ENCODE results near the gene NOL4L.
"Not testable (repeated sequence)": the region's sequence is repeated elsewhere in the genome, so short reads cannot be mapped to it uniquely, and the experiment has no call there.

NOL4L gene

DNA sequence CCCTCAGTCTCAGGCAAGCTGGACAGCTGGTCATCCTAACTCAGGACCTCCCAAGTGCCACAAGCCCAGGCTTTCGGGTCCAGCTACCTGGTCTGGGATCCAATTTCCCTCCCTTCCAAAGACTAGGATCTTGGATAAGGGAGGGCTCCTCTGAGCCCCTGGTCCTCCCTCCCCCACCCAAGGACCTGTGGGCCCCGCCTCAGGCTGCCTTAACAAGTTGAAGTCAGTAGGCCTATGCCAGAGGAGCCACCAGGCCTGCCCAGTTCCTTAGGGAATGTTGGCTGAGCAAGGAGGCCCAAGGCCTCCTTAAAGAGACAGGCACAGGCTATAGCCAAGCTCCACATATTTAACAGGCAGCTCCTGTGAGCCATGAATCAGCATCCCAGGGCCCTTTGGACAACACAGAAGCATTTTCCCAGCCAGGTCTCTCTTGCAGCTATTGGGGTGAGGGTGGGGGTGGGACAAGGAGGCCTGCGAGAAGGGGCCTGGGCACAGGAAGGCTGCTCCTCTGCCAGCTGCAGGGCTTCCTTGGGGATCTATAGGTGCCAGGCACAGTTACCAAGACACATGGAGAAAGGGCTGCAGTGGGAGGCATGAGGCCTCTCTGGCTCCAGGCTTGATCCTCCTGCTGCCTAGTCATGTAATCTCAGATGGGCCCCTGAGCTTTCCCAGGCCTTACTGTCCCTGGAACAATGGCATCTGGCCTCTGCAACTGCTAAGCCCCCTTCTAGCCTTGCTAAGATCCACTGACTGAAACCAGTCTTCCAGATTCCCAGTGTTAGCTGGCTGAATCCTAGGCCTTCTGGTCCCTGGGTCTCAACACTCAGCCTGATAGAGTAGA, 27.4 kb upstream of the NOL4L start:
- no peak for DNase-seq

DNA sequence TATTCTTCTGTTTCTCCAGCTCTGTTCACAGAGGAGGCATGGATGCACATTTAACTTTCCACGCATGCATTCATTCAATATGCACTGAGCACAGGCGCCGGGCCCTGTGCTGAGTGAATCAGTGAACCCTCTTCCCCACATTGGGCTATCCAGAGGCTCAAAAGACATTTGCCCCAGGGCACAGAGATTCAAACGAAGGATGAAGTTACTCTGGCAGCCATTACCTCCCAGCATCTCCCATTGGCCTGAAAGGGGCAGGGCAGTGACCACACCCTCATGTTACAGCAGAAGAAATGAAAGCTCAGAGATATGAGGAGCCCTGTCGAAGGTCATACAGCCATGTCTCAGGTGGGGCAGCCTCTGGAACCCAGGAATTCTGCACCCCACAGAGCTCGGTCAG, 26.7 kb upstream of the NOL4L start:
- DNase-seq, result no peak

DNA sequence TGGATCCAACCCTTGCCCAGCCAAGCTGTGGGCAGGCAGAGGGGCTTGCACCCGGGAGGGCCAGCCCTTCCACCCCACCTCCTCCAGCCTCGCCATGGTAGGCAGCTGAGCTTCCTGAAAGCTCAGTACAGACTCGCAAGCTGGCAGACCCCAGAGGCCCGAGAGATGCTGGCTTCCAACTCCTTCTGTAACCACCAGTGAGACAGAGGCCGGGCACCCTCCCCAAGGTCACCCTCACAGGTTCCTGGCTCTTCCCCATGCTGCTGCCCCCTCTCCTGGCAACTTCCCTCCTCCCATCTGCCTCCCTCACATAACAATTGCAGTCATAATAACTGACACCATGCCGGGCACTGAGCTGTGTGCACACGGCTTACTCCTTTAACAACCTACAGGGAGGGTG, 26.2 kb upstream of the NOL4L start:
- no peak for DNase-seq

DNA sequence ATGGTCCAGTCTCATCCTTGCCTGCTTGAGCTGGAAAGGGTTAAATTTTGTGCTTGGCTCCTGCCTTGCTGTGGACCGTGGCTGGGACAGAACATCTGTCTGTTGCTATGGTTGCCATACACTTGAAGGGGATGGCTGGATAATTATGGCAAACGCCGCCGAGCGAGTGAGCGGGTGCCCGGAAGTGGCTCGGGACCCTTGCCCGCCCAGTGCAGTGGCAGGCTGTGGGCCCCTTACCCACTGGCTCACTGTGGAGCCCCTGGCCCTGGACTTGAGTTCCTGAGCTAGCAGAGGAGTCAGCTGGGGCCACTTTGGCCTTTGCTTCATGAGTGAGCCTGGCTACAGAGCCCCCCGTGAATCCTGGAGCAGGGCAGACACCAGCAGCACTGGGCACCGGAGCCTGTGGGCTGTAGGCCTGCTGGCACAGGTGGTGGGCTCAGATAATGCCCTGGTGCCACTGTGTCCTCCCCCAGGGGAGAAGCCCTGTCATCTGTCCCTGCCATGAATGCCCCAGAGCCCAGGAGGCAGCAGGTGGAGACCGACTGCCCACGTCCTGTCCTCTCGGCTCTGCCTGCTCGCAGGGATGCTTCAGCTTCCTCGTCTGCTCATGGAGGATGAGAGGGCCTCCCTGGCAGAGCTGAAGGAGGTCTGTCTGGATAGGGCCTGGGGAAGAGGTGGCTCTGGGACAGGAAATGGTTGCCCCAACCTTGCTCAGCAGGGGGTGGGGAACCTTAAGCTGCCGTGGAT, 25.5 kb upstream of the NOL4L start:
- no peak for DNase-seq

DNA sequence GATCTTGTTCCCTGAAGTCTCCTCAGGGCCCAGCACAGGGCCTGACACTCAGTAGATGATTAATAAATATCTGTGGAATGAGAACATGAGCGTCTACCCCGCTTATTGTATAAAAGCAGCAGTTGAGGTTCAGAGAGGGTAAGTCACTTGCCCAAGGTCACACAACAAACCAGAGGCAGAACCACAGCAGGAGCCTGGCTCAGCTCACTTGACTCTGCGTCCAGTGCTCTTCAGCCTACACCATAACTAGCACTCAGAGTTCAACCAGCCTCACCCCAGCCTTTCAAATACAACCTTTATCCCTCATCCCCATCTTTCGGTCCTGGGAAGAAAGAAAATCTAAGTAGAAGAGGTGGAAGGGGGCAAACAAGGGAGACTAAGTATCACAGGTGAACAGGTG, 24.9 kb upstream of the NOL4L start:
- no peak for DNase-seq

DNA sequence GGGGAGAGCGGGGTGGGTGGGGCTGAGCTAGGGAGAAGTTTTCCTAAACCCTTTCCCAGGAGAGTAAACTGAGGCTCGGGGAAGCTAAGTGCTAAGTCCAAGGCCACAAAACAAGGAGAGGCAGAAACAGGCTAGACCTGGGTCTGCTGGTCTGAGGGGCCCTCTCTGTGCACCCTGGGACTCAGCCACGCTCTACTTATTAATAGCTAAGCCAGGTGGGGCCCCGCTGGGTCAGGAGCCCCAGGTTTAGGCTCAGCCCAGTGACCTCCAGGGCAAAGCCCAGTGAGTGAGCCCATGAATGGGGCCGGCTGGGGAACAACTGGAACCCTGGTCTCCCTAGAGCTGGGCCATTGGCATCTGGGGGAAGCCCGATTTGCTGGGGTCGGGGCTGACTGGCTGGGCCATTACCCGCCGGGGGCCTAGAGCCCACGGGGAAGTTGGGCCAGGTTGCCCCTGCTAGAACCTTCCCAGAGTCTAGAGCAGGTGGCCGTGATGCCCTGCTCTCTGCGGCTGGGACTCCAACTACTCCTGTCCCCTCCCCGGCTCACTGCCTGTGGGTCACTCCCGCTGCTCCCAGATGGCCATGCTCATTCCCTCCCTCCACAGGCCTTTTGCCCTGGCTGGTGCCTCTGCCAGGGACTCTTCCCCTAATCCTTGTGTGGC, 24.1 kb upstream of the NOL4L start:
- DNase-seq, result no peak

DNA sequence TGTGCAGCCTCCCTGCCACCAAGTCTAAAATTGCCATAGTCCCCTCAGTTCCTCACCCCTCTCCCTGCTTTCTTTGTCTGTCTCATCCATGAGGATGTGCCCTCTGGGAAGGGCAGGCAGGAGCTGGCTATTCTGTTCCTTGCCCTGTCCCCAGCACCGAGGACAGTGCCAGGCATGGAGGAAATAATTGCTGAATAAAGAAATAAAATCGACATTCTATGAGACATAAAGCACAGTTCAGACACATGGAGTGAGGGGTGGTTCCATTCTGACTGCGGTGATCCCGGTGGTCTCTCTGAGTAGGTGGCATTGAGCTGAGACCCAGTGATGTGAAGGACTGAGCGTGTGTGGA, 23.5 kb upstream of the NOL4L start:
- DNase-seq, result no peak

DNA sequence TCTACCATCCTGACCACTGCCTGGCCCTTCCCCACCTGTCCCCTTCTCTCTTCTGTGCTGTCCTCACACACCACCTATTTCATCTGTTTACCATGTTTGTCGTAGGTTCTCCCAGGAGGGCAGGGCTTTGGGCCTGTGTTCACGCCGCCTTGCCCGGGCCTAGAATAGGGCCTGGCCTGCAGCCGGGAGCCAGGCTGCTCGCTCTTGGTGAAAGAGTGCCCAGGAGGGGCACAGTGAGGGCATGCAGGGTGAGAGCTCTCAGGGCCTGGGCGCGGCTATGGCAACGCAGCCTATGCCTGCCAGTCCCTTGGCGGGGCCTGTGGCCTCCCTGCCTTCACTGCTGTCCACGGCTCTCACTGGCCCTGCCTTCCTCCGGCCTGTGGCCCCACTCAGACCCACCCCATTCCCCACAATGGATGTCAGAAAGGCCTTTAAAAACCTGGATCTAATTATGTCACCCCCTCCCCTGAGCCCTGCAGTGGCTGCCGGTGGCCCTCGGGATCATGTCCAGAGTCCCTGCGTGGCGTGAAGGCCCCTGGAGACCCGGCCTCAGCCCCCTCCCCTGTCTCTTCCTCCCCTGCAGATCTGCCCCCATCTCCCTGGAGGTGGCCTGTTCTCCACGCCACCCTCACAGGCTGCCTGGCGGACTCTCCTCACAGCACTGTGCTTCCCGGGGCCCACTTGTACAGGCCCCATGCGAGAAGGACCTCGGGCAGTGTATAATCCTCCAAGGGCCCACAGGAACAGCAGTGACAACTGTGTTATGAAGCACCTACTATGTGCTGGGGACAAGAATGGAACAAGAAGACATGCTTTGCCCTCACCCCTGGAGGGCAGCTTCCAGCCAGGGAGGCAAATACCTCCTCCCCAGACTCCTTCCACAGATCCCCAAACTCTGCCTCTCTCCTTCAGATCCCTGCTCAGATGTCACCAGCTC, 22.9 kb upstream of the NOL4L start:
- DNase-seq, result no peak

DNA sequence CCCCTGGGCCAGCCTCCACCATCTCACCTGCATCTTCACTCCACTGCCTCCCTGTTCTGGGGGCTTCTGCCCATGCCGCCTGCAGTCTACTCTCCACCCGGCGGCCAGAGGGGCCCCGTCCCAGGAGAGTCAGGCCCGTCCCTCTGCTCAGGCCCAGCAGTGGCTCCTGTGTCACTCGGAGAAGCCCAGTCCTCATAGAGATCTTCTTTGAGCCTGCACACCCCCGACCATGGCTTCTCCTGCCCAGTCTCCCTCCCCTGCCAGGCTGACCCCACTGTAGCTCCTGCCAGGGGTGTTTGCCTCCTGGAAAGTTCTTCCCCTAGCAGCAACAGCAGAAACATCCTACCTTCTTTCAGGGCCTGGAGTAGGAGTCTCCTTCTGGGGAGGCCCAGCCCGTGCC, 22.2 kb upstream of the NOL4L start:
- DNase-seq, result no peak

DNA sequence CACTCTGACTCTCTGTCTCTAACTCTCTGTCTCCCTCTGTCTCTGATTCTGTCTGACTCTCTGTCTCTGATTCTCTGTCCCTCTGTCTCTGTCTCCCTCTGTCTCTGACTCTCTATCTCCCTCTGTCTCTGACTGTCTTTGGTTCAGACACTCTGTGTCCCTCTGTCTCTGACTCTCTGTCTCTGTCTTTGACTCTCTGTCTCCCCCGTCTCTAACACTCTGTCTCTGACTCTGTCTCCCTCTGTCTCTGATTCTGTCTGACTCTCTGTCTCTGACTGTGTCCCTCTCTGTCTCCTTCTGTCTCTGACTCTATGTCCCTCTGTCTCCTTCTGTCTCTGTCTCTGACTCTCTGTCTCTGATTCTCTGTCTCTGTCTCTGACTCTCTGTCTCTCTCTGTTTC, 21.7 kb upstream of the NOL4L start:
- DNase-seq, result no peak

DNA sequence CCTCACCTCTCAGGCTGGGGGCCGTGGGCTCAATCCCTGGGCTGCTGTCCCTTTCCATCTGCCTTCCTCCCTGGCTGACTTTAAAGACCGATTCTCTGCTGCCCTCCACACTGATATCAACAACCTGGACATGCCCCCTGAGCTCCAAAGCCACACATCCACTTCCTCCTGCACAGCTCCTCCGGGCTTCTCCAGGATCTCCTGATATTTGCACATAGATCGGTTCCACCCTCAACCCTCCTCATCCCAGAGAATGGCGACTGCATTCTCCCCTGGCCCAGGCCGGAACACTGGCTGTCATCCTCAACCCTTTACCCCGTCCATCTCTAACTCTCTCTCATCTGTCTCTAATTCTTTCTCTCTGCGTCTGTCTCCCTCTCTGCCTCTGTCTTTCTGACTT, 21.0 kb upstream of the NOL4L start:
- DNase-seq, result no peak

DNA sequence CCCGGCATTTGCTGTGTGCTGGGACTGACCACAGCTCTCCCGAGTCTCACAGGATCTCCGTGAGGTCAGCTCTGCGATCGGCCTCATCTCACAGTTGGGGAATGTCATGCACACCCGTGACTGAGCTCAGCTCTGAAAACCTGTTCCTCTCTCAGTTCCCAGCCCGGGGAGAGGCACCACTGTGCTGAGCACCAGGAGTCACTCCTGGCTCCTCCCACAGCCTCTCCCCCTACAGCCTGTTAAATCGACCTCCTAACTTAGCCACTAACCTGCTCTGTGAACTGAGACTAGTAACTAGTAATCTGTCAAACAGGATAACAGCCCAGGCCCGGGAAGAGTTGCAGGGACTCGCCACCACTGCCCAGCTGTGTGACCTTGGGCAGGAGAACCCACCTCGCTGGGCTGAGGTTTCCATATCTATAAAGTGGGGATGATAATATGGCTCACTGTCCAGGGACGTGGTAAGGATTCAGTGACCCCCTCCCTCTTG, 20.1 kb upstream of the NOL4L start:
- DNase-seq, result no peak

DNA sequence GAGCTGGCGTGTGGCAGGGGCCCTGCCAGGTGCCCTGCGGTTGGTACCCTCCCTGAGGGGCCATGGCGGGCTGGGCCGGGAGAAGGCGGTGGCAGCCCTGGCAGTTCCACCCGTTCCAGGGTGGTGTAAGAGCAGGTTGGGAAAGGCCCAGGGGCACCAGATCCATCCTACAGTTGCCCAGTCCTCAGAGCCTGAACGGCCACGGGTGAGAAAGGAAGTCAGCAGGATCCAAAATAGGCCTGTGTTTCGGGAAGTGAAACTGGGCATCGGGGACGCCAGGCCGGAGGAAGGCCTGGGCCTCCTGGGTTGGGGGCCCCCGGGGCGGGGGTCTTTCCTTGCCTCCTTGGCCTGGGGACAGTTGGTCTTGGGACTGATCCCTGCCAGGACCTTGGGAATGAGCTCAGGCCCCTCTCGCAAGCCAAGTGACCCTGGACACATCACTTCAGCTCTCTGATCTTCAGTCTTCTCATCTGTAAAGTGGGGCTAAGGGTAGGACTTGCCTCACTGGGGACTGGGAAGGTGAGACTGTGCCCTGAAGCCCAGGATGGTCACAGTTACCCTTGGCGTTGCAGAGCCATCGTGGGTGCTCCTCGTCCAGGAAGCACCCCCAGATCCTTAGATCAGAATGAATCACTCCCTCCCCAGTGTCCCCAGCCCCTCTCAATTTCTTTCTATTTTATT, 18.1 kb upstream of the NOL4L start:
- no peak for DNase-seq

DNA sequence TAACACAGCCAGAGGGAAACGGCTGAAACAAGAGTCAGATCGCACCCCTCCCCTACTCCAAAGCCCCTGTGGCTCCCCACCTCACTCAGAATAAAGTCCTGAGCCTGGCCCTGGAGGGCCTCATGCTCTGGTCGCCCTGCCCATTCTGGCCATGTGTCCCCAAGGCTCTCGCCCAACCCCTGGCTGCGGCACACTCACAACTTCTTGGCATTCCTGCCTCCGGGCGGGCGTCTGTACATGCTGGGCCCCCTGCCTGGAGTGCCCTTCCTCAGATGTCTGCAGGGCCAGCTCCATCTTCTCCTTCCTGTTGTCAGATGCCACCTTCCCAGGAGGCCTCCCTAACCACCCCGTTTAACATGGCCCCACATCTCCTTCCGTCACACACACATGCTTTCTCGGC, 17.1 kb upstream of the NOL4L start:
- DNase-seq, result no peak

DNA sequence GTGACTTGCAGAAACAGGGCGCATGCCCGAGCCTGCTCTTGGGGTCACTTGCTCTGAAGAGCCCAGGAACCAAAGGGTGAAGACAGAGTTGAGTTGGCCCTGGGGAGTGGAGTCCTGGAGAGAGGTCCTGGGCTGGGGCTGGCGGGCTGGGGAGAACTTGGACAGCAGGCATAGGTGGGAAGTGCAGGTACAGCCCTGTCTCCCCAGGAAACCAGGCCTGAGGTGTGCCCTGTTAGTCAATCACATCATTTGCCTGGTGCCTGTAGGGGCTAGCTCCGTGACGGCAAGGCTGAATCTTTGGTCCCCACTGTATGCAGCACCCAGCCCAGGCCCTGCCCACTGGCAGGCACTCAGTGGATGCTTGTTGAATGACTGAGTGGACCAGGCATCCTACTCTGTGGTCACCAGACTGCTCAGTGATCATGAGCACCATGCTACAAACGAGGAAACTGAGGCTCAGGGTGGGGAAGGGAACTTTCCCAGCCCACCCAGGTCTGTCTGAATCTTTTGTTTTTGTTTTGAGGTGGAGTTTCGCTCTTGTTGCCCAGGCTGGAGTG, 15.6 kb upstream of the NOL4L start:
- no peak for DNase-seq

DNA sequence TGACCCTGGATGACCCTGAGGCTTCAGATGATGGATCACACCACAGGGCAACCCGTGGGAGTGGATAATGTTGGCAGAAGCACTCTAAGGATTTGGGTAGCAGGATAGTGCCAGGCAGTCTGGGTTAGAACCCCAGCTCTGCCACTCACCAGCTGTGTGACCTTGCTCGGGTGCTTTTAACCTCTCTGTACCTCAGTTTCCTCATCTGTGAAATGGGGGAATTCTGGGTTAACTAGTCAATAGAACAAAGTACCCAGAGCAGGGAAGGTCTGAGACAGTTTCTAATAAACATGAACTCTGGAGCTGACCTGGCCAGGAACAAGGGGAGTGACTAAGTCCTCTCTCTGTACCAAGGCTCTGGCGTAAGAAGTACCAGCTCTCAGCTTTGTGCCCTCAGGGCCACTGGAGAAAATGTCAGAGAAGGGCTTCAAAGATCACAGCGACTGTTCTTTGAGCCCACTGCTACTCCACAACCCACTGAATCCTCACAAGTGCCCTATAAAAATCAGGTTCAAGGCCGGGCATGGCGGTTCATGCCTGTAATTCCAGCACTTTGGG, 14.7 kb upstream of the NOL4L start:
- no peak for DNase-seq

DNA sequence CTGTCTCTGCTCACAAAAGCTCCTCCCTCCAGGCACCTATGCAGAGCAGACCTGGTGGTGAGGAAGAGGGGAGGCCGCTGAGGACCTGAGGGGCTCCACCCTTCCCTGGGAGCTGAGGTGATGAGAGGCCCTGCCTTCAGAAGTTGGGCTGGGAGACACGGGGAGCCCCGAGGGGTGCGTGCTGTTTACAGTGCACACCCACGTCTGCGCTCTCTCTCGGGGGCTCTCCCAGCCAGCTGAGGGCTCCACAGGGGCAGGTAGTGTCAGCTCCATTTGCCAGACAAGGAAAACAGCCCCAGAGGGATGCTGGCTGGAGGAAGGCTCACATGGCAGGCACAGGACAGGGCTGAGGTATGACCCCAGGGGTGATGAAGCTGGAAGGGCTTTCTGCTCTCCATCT, 13.5 kb upstream of the NOL4L start:
- DNase-seq, result no peak

DNA sequence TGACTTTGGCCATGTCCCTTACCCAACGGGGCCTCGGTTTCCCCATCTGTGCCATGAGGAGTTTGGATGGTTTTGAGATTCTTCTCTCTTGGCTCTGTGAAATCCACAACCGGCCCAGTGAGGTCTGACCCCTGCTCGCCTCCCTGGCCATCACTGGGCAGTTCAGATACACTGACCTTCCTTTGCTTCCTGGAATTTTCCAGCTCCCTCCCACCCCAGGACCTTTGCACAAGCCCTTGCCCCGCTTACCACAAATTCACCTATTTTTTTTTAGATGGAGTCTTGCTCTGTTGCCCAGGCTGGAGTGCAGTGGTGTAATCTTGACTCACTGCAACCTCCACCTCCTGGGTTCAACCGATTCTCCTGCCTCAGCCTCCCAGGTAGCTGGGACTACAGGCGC, 12.6 kb upstream of the NOL4L start:
- DNase-seq, result no peak

DNA sequence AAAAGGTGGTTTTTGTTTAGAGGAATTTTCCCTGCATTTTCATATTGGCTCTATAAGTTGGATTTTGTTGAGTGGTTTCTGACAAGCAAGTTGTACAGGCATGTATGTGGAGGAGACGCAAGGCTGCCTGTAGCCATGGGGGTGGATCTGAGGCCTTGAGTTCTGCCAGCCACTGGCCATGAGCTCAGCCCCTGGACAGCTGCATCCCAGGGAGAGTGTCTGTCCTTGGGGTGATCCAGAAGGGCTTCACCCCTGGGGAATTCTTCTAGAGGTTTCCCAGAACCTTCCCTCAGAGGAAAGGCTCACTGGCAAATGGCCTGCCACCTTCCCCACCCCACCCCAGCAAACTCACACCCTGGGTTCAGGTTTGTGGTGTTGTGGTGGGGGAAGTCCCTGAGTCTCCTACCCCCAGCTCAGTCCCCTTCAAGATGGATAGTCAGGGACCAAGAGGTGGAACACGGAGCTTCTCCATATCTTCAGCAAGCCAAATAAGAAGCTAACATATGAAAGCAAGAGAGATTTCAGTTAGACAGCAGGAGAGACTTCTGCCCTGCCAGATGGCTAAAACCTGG, 11.6 kb upstream of the NOL4L start:
- DNase-seq, result no peak

DNA sequence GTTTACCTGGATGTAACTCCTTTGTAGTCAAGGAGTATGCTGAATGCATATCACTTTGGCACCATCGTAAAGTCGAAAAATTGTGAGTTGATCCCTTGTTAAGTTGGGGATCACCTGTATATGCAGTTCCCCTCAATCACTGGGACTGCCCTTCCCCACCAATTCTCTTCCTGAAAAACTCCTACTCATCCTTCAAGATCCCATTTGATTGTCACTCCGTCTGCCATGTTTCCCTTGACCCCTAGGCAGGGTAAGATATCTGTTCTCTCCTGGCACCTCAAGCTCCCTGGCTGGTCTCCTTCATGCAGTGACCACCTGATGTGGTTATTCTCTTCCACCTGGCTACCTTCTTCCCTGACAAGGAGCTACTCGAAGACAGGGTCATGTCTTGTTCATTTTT, 10.0 kb upstream of the NOL4L start:
- no peak for DNase-seq

DNA sequence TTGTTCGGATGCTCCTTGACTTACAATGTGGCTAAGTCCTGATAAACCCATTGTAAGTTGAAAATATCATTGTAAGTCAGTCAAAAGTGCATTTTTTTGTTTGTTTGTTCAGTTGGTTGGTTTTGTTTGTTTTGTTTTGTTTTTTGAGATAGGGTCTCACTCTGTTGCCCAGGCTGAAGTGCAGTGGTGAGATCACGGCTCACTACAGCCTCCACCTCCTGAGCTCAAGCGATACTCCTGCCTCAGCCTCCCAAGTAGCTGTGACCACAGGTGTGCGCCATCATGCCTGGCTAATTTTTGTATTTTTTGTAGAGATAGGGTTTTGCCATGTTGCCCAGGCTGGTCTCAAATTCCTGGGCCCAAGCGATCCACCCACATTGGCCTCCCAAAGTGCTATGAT, 9.5 kb upstream of the NOL4L start:
- DNase-seq, result not testable (repeated sequence)
